NB4 (cell line): ENCODE measurements around the gene ADGRB3.

Experiments
- MYC ChIP-seq: IDR thresholded peaks from 2 replicates; pipeline ENCODE4 v1.6.1; 2011; ENCODE audit warnings: low read depth, low read length
- POLR2A ChIP-seq: IDR thresholded peaks from 2 replicates; pipeline ENCODE4 v1.6.1; 2011; ENCODE audit warnings: mild to moderate bottlenecking; ENCODE audit not compliant: insufficient read length; ENCODE audit errors: extremely low read depth
- TF ChIP-seq, protein P1 (sequence below): IDR thresholded peaks from one replicate; pipeline ENCODE4 v1.5.1; 2012; ENCODE audit warnings: low read depth, low read length
- TF ChIP-seq, protein P2 (sequence below): IDR thresholded peaks from 2 replicates; pipeline ENCODE4 v1.6.1; 2011; ENCODE audit warnings: low read depth, low read length

DNA sequence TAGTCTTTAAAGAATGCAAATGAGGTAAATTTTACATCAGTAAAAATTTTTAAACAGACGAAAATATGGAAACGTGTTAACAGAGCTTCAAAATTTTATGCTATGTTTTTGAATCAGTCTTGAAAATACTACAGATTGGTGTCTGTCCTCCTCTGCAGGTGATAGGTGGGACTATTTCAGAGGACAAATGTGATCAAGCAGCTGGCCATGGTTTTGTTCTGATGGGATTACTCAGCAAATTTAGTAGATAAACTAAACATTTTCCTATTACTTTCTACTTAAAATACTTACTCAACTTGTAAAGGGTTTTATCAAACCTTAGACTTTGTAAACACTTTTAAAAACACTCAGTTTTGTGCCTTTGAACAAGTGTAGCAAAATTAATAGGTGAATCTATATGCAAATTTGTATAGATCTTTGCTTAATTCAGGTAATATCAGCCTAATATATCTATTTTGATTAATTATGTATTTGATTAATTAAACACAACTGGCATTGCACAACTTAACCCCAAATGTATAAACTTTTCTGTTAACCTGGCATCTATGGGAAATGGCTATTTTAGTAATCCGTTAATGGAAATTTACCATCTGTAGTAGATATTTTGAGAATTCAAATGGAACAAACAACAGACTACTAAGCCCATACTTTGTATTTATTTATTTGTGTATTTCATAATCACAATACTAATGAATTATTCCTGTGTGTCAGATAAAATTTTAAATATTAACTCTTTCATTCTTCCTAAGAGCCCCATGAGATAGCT, 22.5 kb downstream of the ADGRB3 start:
- TF ChIP-seq, protein P1, sequence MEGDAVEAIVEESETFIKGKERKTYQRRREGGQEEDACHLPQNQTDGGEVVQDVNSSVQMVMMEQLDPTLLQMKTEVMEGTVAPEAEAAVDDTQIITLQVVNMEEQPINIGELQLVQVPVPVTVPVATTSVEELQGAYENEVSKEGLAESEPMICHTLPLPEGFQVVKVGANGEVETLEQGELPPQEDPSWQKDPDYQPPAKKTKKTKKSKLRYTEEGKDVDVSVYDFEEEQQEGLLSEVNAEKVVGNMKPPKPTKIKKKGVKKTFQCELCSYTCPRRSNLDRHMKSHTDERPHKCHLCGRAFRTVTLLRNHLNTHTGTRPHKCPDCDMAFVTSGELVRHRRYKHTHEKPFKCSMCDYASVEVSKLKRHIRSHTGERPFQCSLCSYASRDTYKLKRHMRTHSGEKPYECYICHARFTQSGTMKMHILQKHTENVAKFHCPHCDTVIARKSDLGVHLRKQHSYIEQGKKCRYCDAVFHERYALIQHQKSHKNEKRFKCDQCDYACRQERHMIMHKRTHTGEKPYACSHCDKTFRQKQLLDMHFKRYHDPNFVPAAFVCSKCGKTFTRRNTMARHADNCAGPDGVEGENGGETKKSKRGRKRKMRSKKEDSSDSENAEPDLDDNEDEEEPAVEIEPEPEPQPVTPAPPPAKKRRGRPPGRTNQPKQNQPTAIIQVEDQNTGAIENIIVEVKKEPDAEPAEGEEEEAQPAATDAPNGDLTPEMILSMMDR: no peak
- TF ChIP-seq POLR2A (no peak), MYC (no peak)
- TF ChIP-seq, protein P2, sequence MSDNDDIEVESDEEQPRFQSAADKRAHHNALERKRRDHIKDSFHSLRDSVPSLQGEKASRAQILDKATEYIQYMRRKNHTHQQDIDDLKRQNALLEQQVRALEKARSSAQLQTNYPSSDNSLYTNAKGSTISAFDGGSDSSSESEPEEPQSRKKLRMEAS: no peak
